Right lobe of liver (tissue), 6 donors: ENCODE data around the gene SORBS2. TPM values are rescaled to one million over a fixed set of nuclear protein-coding genes. Genes with fewer than 3 reads are reported as not detected.

Experiments used
- ATAC-seq, 4 donors: fragments of 200-7000 bp; cut with Tn5 transposase; one replicate each; pipeline ENCODE4 v1.9.1; 2020; ENCODE audit warnings: mild to moderate bottlenecking in 4 of 4, moderate library complexity in 4 of 4
- DNase-seq, 3 donors: peaks; one replicate each; pipeline ENCODE4 v3.0.0-alpha.2; 2020
- H3K27ac ChIP-seq, 3 donors: fragments of 200-600 bp; one replicate each; pipeline ENCODE4 v1.8.0; 2022
- H3K27me3 ChIP-seq, 2 donors: fragments of 200-600 bp; one replicate each; pipeline ENCODE4 v1.8.0; 2022
- H3K36me3 ChIP-seq, 4 donors: fragments of 200-600 bp; sonication (generic) in 1 of 4; one replicate each; pipeline versions ENCODE4 v1.5.1 to v1.8.0; 2017 to 2022; ENCODE audit warnings: control low read depth in 1 of 4
- H3K4me1 ChIP-seq, 4 donors: fragments of 200-600 bp; sonication (generic) in 1 of 4; one replicate each; pipeline versions ENCODE4 v1.5.1 to v1.8.0; 2017 to 2022; ENCODE audit warnings: control low read depth in 1 of 4
- H3K4me3 ChIP-seq, 3 donors: fragments of 200-600 bp; one replicate each; pipeline ENCODE4 v1.8.0; 2022
- H3K9me3 ChIP-seq, 4 donors: fragments of 200-600 bp; sonication (generic) in 1 of 4; one replicate each; pipeline versions ENCODE4 v1.5.1 to v1.8.0; 2017 to 2022; ENCODE audit warnings: control low read depth in 1 of 4
- CTCF ChIP-seq, 4 donors: fragments of 200-600 bp in 3 of 4; fragments of 450-650 bp in 1 of 4; IDR thresholded peaks; one replicate each; pipeline versions ENCODE4 v1.5.1 to v1.8.0; 2016 to 2022; ENCODE audit warnings: antibody characterized with exemption in 4 of 4, mild to moderate bottlenecking in 2 of 4
- POLR2A ChIP-seq: fragments of 450-650 bp; IDR thresholded peaks from one replicate; pipeline ENCODE4 v1.6.1; 2017; ENCODE audit warnings: antibody characterized with exemption, mild to moderate bottlenecking
- WGBS: methylation state at CpG from one replicate; pipeline ENCODE4 v1.1.6; 2018; ENCODE audit warnings: low coverage, low lambda C conversion rate; ENCODE audit not compliant: insufficient coverage; ENCODE audit errors: missing lambda C conversion rate; 5-methylcytosine and 5-hydroxymethylcytosine counted together
- intact Hi-C, 2 donors: fragments of 100-400 bp; cut with DNase I; formaldehyde crosslinking; loops; one replicate each; pipeline versions ENCODE4 v1.11.2 to v1.14.1; 2022
- total RNA-seq, 6 experiments: library from RNA; depleted of rRNA in 2 of 6; stranded (reverse); fragments of >200 nt in 2 of 6; fragmentation: NEBNext Ultra II Directional in 3 of 6; extraction: Animal tissue kit (Norgen Biotek cat#: 25700) in 3 of 6; gene quantifications; one replicate each; pipeline versions ENCODE4 v1.1.0 to v1.2.4, GENCODE V29; 2016 to 2023
- donor health status: DM: no; HTN: yes; CAD: no.
- donor health status: DM: no; HTN: no; CAD: no.
- donor health status: DM: no; HTN: no; CAD: no.
- donor health status: DM: no; HTN: yes; CAD: no.
- donor health status: DM: no; HTN: yes; CAD: no.

Gene SORBS2
- total RNA-seq, 6 experiments from 2014 or later = 60.8 to 144 (median 107) TPM

GRCh38 chr4:185834088-185834487, 22.1 kb upstream of the SORBS2 start:
- Histone ChIP-seq H3K36me3 (no peaks in the 10 kb centered on the region), H3K4me1 (peaks cover 0 to 46% (median 22%) of the 10 kb centered on the region in 4 donors), H3K9me3 (no peaks in the 10 kb centered on the region), H3K27ac (no peak overlapping the region), H3K4me3 (no peak overlapping the region), H3K27me3 (no peaks in the 10 kb centered on the region)
- intact Hi-C loops = no loop called here
- TF ChIP-seq POLR2A = no peak
- no peak for TF ChIP-seq CTCF (IDR thresholded peaks at IDR 0.05)
- no peak for DNase-seq
- 83% methylated on average over 4 of the region's 4 CpGs for WGBS
- ATAC-seq = no peak

GRCh38 chr4:185833055-185833598, 21.1 kb upstream of the SORBS2 start:
- Histone ChIP-seq H3K27me3 (no peaks in the 10 kb centered on the region), H3K9me3 (no peaks in the 10 kb centered on the region), H3K27ac (no peak overlapping the region), H3K36me3 (no peaks in the 10 kb centered on the region), H3K4me3 (no peak overlapping the region), H3K4me1 (peaks cover 0 to 46% (median 22%) of the 10 kb centered on the region in 4 donors)
- TF ChIP-seq CTCF (IDR thresholded peaks at IDR 0.05) (no peak), POLR2A (no peak)
- intact Hi-C loops = no loop called here
- ATAC-seq = peak; percentile 60 to 86 (median 68)
- DNase-seq = no peak

GRCh38 chr4:185831125-185831815, 19.3 kb upstream of the SORBS2 start:
- no peaks in the 10 kb centered on the region for H3K9me3 ChIP-seq
- no peak for ATAC-seq
- 68% methylated on average over 5 of the region's 5 CpGs for WGBS
- intact Hi-C loops = no loop called here
- TF ChIP-seq CTCF (IDR thresholded peaks at IDR 0.05) (no peak), POLR2A (no peak)
- no peak for DNase-seq
- peak overlapping the region in 2 of 3 donors; percentile 38 to 46 for H3K27ac ChIP-seq
- no peaks in the 10 kb centered on the region for H3K36me3 ChIP-seq
- H3K4me3 ChIP-seq = no peak overlapping the region
- no peaks in the 10 kb centered on the region for H3K27me3 ChIP-seq
- H3K4me1 ChIP-seq = peaks cover 0 to 31% (median 15%) of the 10 kb centered on the region in 4 donors

- TF ChIP-seq POLR2A = no peak
- TF ChIP-seq CTCF (IDR thresholded peaks at IDR 0.05) = no peak
- no peaks in the 10 kb centered on the region for H3K27me3 ChIP-seq
- H3K9me3 ChIP-seq = no peaks in the 10 kb centered on the region
- H3K36me3 ChIP-seq = no peaks in the 10 kb centered on the region
- peak overlapping the region in 2 of 3 donors; percentile 38 to 46 for H3K27ac ChIP-seq
- no peak overlapping the region for H3K4me3 ChIP-seq
- ATAC-seq (peak; percentile 60 to 88 (median 83)), DNase-seq (peak in 1 of 3 donors; percentile 54)
- intact Hi-C loops = no loop called here
- WGBS = 29% methylated on average over 4 of the region's 4 CpGs
- H3K4me1 ChIP-seq = peaks cover 0 to 29% (median 13%) of the 10 kb centered on the region in 4 donors
Measured at GRCh38 chr4:185830263-185830994, 18.4 kb upstream of the SORBS2 start.
